ENCODE measurements around the gene PRDM15.

PRDM15 gene

GRCh38 chr21:41808846-41809245 is 70.3 kb downstream of the PRDM15 start:
- DNase-seq (ENCODE audit: low read depth) = no peak
- TF ChIP-seq CTCF (conservative IDR thresholded peaks at IDR 0.05; ENCODE audit: low read depth, low read length) = no peak

GRCh38 chr21:41808094-41808493 is 71.0 kb downstream of the PRDM15 start:
- H3K4me3 ChIP-seq (ENCODE audit: low read depth, low read length) = no peak overlapping the region
- TF ChIP-seq CTCF (conservative IDR thresholded peaks at IDR 0.05; ENCODE audit: low read depth, low read length) = no peak
- no peak for DNase-seq (ENCODE audit: low read depth)

More at GRCh38 chr21:41808846-41809245, 70.3 kb downstream of the PRDM15 start:
- H3K4me3 ChIP-seq (ENCODE audit: low read depth, low read length) = no peak overlapping the region

GRCh38 chr21:41806773-41807172 is 72.4 kb downstream of the PRDM15 start:
- DNase-seq (ENCODE audit: low read depth) = no peak
- no peak overlapping the region for H3K4me3 ChIP-seq (ENCODE audit: low read depth, low read length)
- TF ChIP-seq CTCF (conservative IDR thresholded peaks at IDR 0.05; ENCODE audit: low read depth, low read length) = no peak

- H3K4me3 ChIP-seq (ENCODE audit: low read depth, low read length) = no peak overlapping the region
- DNase-seq (ENCODE audit: low read depth) = no peak
- no peak for TF ChIP-seq CTCF (conservative IDR thresholded peaks at IDR 0.05; ENCODE audit: low read depth, low read length)
Observed at GRCh38 chr21:41805643-41806042, 73.5 kb downstream of the PRDM15 start.

- no peak overlapping the region for H3K4me3 ChIP-seq (ENCODE audit: low read depth, low read length)
- TF ChIP-seq CTCF (conservative IDR thresholded peaks at IDR 0.05; ENCODE audit: low read depth, low read length) = no peak
- DNase-seq (ENCODE audit: low read depth) = no peak
Observed at GRCh38 chr21:41805038-41805437, 74.1 kb downstream of the PRDM15 start.

GRCh38 chr21:41804381-41804780 is 74.8 kb downstream of the PRDM15 start:
- no peak overlapping the region for H3K4me3 ChIP-seq (ENCODE audit: low read depth, low read length)
- no peak for TF ChIP-seq CTCF (conservative IDR thresholded peaks at IDR 0.05; ENCODE audit: low read depth, low read length)
- DNase-seq (ENCODE audit: low read depth) = no peak

GRCh38 chr21:41803316-41803715 is 75.8 kb downstream of the PRDM15 start:
- no peak for TF ChIP-seq CTCF (conservative IDR thresholded peaks at IDR 0.05; ENCODE audit: low read depth, low read length)
- DNase-seq (ENCODE audit: low read depth) = no peak
- H3K4me3 ChIP-seq (ENCODE audit: low read depth, low read length) = no peak overlapping the region
